GM23248 (cell line): ENCODE measurements around the gene RGL1. TPM values are rescaled to one million over a fixed set of nuclear protein-coding genes. Genes with fewer than 3 reads are reported as not detected.

Source experiments
- DNase-seq: peaks from one replicate; pipeline ENCODE4 v3.0.0-alpha.2; 2015
- H2AFZ ChIP-seq: fragments of 200-600 bp; sonication (generic); 2 replicates; pipeline ENCODE4 v1.6.1; 2016; ENCODE audit warnings: antibody characterized with exemption
- H3F3A ChIP-seq: fragments of 200-600 bp; sonication (generic); 2 replicates; pipeline ENCODE4 v1.6.1; 2016; ENCODE audit warnings: mild to moderate bottlenecking, antibody characterized with exemption, mixed run types; ENCODE audit not compliant: insufficient read depth
- H3K27ac ChIP-seq: fragments of 200-600 bp; sonication (generic); 2 replicates; pipeline ENCODE4 v1.5.1; 2016; ENCODE audit warnings: mild to moderate bottlenecking
- H3K27me3 ChIP-seq: fragments of 200-600 bp; sonication (generic); replicated peaks from 2 replicates; pipeline ENCODE4 v1.6.1; 2016; ENCODE audit warnings: mild to moderate bottlenecking; ENCODE audit not compliant: insufficient read depth
- H3K36me3 ChIP-seq: fragments of 200-600 bp; sonication (generic); 2 replicates; pipeline ENCODE4 v1.6.1; 2016; ENCODE audit warnings: low read depth, mild to moderate bottlenecking
- H3K4me1 ChIP-seq: fragments of 200-600 bp; sonication (generic); 2 replicates; pipeline ENCODE4 v1.6.1; 2016; ENCODE audit warnings: mild to moderate bottlenecking; ENCODE audit not compliant: insufficient read depth
- H3K4me2 ChIP-seq: fragments of 200-600 bp; sonication (generic); one replicate; pipeline ENCODE4 v1.6.1; 2016; ENCODE audit warnings: mild to moderate bottlenecking; ENCODE audit not compliant: unreplicated experiment
- H3K4me3 ChIP-seq: fragments of 200-600 bp; sonication (generic); 2 replicates; pipeline ENCODE4 v1.5.1; 2016; ENCODE audit warnings: mild to moderate bottlenecking
- H3K79me2 ChIP-seq: fragments of 200-600 bp; sonication (generic); 2 replicates; pipeline ENCODE4 v1.6.1; 2016; ENCODE audit warnings: mild to moderate bottlenecking; ENCODE audit not compliant: insufficient read depth
- H3K9ac ChIP-seq: fragments of 200-600 bp; sonication (generic); 2 replicates; pipeline ENCODE4 v1.6.1; 2016; ENCODE audit warnings: mild to moderate bottlenecking
- H3K9me2 ChIP-seq: fragments of 200-600 bp; sonication (generic); 2 replicates; pipeline ENCODE4 v1.6.1; 2016; ENCODE audit warnings: mixed run types, mild to moderate bottlenecking, moderate library complexity; ENCODE audit not compliant: insufficient read depth
- H3K9me3 ChIP-seq: fragments of 200-600 bp; sonication (generic); one replicate; pipeline ENCODE4 v1.6.1; 2017; ENCODE audit warnings: low read depth
- H4K20me1 ChIP-seq: fragments of 200-600 bp; sonication (generic); 2 replicates; pipeline ENCODE4 v1.6.0; 2016; ENCODE audit not compliant: insufficient read depth
- EZH2 ChIP-seq: fragments of 200-600 bp; sonication (generic); IDR thresholded peaks from 2 replicates; pipeline ENCODE4 v1.6.1; 2018; ENCODE audit warnings: antibody characterized with exemption, mild to moderate bottlenecking; ENCODE audit not compliant: insufficient read depth, poor library complexity, severe bottlenecking
- EZH2phosphoT487 ChIP-seq: fragments of 200-600 bp; sonication (generic); IDR thresholded peaks from 2 replicates; pipeline ENCODE4 v1.6.1; 2018; ENCODE audit warnings: antibody characterized with exemption, moderate library complexity, mild to moderate bottlenecking, low read depth; ENCODE audit not compliant: insufficient read depth
- WGBS, 2 experiments: methylation state at CpG; one replicate each; pipeline ENCODE4 v1.1.6; 2015 to 2017; ENCODE audit warnings: low lambda C conversion rate in 2 of 2, low coverage in 1 of 2; ENCODE audit errors: missing lambda C conversion rate in 2 of 2; 5-methylcytosine and 5-hydroxymethylcytosine counted together
- in situ Hi-C: fragments of 300-500 bp; cut with MboI; formaldehyde crosslinking; loops from 2 replicates; pipeline ENCODE4 v1.15.0; 2020
- polyA plus RNA-seq: library from polyadenylated mRNA; unstranded; fragments of >200 nt; fragmentation: Nextera tagmentation; extraction: Ambion mirVana; gene quantifications from 2 replicates; pipeline ENCODE4 v1.2.1, GENCODE V29; 2016
- total RNA-seq: library from RNA; depleted of rRNA; stranded (reverse); fragments of >200 nt; shearing (Covaris generic); gene quantifications from 2 replicates; pipeline ENCODE4 v1.2.3, GENCODE V29; 2014; rRNA removed

RGL1 gene
- total RNA-seq: 8.6 and 13.4 TPM in 2 replicates
- 9.2 and 9.4 TPM in 2 replicates for polyA plus RNA-seq

DNA sequence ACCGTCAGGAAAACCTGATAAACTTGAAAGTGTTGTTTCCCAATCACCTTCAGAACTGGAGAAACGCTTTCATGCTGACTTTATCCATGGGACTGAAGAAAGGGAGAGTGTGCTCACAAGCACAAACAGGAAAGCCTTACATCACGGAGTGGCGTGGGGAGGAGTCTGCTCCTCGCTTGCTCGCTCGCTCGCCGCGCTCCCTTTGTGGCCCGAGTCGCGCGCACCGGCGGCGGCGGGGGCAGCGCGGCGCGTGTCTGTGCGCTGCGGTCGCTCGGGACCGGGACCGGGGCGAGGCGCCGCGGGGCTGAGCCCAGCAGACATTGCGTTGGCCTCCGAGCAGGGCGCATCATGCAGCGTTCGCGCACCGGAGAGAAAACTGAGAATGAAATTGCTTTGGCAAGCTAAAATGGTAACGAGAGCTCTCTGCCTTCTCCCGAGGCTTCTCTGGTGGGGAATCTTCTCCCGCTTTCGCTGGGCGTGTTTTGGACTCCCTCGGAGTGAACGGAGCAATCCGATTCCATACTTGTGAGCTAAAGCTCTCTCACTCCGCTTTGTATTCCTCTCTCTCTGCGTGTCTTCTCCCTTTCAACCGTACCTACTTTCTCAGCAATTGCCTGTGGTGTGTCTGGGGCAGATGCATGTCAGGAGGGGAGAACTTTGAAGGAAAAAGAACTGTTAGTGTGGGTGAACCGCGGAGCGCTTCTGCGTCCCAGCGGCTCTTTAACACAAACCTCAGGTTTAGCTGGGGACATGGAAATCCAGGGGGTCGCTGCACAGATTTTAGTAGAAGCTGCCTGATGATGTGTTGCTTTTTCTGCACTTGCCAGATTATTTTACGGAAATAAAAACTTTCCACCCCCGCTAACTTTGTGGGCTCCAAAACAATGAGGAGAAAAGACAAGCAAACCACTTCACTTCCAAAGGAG, at the start of gene RGL1:
Gene RGL1 (plus strand): TSS at position 205 of the 926 bp plus-strand sequence. CDS start 178 bp downstream, at position 383.
- no peaks in the 10 kb centered on the region for H4K20me1 ChIP-seq
- peak; percentile 90 for DNase-seq
- WGBS, 2 experiments: 0 to 1% methylated on average over 38 to 57 of the region's 58 CpGs
- peak within 1 kb of the TSS; percentile 99 for H3K4me2 ChIP-seq
- TF ChIP-seq EZH2phosphoT487 (no peak), EZH2 (no peak)
- peak within 1 kb of the TSS; percentile 64 for H3K27ac ChIP-seq
- in situ Hi-C loops: no loop called here
- H3K79me2 ChIP-seq: peaks cover 12% of the 10 kb centered on the region; the same call in 1 of the 2 replicates
- no peaks in the 10 kb centered on the region for H3K36me3 ChIP-seq
- peak within 1 kb of the TSS; percentile 97 for H3K4me3 ChIP-seq
- H2AFZ ChIP-seq: peak within 1 kb of the TSS; percentile 90
- H3K4me1 ChIP-seq: peaks cover 38% of the 10 kb centered on the region
- no peaks in the 10 kb centered on the region for H3K9me3 ChIP-seq
- H3K9me2 ChIP-seq: no peaks in the 10 kb centered on the region
- no peaks in the 10 kb centered on the region for H3K27me3 ChIP-seq
- peak within 1 kb of the TSS; percentile 84 for H3K9ac ChIP-seq
- H3F3A ChIP-seq: peaks cover 41% of the 10 kb centered on the region

DNA sequence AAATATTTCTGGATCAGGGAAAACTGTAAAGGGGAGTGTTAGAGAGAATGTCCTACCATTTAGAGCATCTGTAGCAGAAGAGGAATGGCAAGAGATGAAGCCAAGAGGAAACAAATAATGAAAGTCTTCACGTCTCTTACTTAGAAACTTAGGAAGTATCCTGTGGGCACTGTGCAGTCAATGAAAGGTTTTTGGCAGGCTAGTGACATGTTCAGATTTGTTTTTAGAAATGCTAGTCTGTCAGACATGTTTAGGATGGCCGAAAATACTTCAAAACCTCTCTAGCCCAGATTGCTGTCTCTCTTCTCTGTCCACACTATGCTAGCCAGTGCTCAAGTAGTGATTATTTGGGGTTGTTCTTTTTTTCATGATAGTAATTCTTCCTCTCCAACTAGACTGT, 48.6 kb upstream of the RGL1 start:
- Histone ChIP-seq H3K36me3 (no peaks in the 10 kb centered on the region), H3F3A (peaks cover 19% of the 10 kb centered on the region), H3K9ac (no peak overlapping the region), H3K79me2 (no peaks in the 10 kb centered on the region), H3K27ac (peak overlapping the region; percentile 34), H3K9me2 (no peaks in the 10 kb centered on the region; the same call in 1 of the 2 replicates), H3K4me3 (no peak overlapping the region), H3K4me1 (peaks cover 18% of the 10 kb centered on the region), H2AFZ (0 out of 2 replicates have a peak overlapping the region, but pooled peaks have one; percentile 30), H3K4me2 (peak overlapping the region; percentile 56), H3K27me3 (no peaks in the 10 kb centered on the region), H4K20me1 (no peaks in the 10 kb centered on the region), H3K9me3 (no peaks in the 10 kb centered on the region)
- no peak for DNase-seq
- in situ Hi-C loops: no loop called here
- WGBS, 2 experiments: 85 to 92% methylated on average over 2 of the region's 2 CpGs
- TF ChIP-seq EZH2 (no peak), EZH2phosphoT487 (no peak)

DNA sequence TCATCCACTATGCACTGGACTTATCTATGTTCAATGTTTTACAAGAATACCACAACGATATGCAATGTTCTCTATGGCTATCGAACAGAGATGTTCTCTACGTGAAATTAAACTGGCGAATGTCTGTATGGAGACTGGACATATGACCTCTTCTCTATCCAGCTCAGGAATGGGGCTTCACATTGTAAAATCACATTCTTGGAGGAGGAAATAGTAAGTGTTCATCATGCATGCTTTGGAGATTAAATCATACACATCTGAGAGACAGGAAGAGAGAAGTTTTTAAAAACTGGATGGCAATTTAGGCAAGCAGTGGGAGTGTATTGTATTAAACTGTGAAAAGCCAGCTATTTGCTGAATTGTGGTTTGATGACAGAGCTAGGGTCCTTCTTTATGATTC, 47.9 kb upstream of the RGL1 start:
- 42 to 49% methylated on average over 4 of the region's 4 CpGs for WGBS, 2 experiments
- no peaks in the 10 kb centered on the region for H3K79me2 ChIP-seq
- H3K4me2 ChIP-seq: peak overlapping the region; percentile 56
- TF ChIP-seq EZH2phosphoT487: no peak
- TF ChIP-seq EZH2: no peak
- in situ Hi-C loops: no loop called here
- peak; percentile 84 for DNase-seq
- H3K9me3 ChIP-seq: no peaks in the 10 kb centered on the region
- no peaks in the 10 kb centered on the region for H3K27me3 ChIP-seq
- peak overlapping the region; percentile 42 for H3K4me3 ChIP-seq
- H2AFZ ChIP-seq: 0 out of 2 replicates have a peak overlapping the region, but pooled peaks have one; percentile 30
- H3K9ac ChIP-seq: no peak overlapping the region
- peak overlapping the region; percentile 34 for H3K27ac ChIP-seq
- no peaks in the 10 kb centered on the region for H3K36me3 ChIP-seq
- H3K4me1 ChIP-seq: peaks cover 19% of the 10 kb centered on the region
- no peaks in the 10 kb centered on the region for H4K20me1 ChIP-seq
- peaks cover 19% of the 10 kb centered on the region for H3F3A ChIP-seq
- no peaks in the 10 kb centered on the region; the same call in 1 of the 2 replicates for H3K9me2 ChIP-seq

DNA sequence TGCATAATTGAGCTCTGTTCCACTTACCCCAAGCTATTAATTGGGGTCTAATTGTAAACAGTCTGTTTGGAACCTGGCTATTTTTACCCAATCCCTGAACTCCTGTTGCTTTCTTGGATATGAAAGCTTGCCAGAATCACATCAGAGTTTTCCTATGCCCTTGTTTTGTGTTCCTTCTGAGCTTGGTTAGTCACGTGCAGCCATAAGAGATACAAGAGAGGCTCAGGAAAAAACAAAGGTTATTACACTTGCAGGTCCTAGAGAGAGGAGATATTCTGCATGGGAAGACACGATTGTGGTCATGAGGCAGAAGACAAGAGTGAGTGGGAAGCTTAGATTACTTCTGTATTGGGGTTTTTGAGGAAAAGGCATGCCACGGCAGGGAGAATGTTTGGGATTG, 46.0 kb upstream of the RGL1 start:
- Histone ChIP-seq H3K36me3 (no peaks in the 10 kb centered on the region), H2AFZ (no peak overlapping the region), H3K9me2 (no peaks in the 10 kb centered on the region; the same call in 1 of the 2 replicates), H3K9ac (no peak overlapping the region), H4K20me1 (no peaks in the 10 kb centered on the region), H3K27ac (no peak overlapping the region), H3K4me2 (no peak overlapping the region), H3K79me2 (no peaks in the 10 kb centered on the region), H3K27me3 (no peaks in the 10 kb centered on the region), H3K4me1 (peaks cover 21% of the 10 kb centered on the region), H3K9me3 (no peaks in the 10 kb centered on the region), H3K4me3 (no peak overlapping the region), H3F3A (peaks cover 19% of the 10 kb centered on the region)
- 96 to 97% methylated on average over 3 of the region's 3 CpGs for WGBS, 2 experiments
- no peak for TF ChIP-seq EZH2phosphoT487
- no peak for TF ChIP-seq EZH2
- DNase-seq: no peak
- in situ Hi-C loops: no loop called here
